PFSK-1 (cell line): ENCODE data around the gene ANKMY1.

ENCODE experiments used
- FOXP2 ChIP-seq: optimal IDR thresholded peaks from 2 replicates; pipeline ENCODE3; 2011; ENCODE audit warnings: borderline replicate concordance, control low read depth, inconsistent platforms; ENCODE audit not compliant: insufficient read depth; ENCODE audit errors: extremely low read length, extremely low read depth
- POLR2AphosphoS5 ChIP-seq: IDR thresholded peaks from 2 replicates; pipeline ENCODE4 v1.6.1; 2012; ENCODE audit warnings: low read depth, mild to moderate bottlenecking, control low read depth, low read length, moderate library complexity
- REST ChIP-seq, 2 experiments: IDR thresholded peaks; 2 replicates each; pipeline versions ENCODE4 v1.6.1 to v1.8.0; 2011 to 2012; ENCODE audit warnings: low read depth in 2 of 2, low read length in 2 of 2, control low read depth in 1 of 2, inconsistent platforms in 1 of 2, mild to moderate bottlenecking in 1 of 2, moderate library complexity in 1 of 2; ENCODE audit not compliant: insufficient read depth in 1 of 2
- SIN3A ChIP-seq: IDR thresholded peaks from 2 replicates; pipeline ENCODE4 v1.6.1; 2012; ENCODE audit warnings: mild to moderate bottlenecking, low read length, moderate library complexity, borderline replicate concordance; ENCODE audit not compliant: insufficient read depth
- TAF1 ChIP-seq: IDR thresholded peaks from 2 replicates; pipeline ENCODE4 v1.6.1; 2012; ENCODE audit warnings: low read length, control low read depth, borderline replicate concordance; ENCODE audit not compliant: insufficient read depth

Gene ANKMY1

DNA sequence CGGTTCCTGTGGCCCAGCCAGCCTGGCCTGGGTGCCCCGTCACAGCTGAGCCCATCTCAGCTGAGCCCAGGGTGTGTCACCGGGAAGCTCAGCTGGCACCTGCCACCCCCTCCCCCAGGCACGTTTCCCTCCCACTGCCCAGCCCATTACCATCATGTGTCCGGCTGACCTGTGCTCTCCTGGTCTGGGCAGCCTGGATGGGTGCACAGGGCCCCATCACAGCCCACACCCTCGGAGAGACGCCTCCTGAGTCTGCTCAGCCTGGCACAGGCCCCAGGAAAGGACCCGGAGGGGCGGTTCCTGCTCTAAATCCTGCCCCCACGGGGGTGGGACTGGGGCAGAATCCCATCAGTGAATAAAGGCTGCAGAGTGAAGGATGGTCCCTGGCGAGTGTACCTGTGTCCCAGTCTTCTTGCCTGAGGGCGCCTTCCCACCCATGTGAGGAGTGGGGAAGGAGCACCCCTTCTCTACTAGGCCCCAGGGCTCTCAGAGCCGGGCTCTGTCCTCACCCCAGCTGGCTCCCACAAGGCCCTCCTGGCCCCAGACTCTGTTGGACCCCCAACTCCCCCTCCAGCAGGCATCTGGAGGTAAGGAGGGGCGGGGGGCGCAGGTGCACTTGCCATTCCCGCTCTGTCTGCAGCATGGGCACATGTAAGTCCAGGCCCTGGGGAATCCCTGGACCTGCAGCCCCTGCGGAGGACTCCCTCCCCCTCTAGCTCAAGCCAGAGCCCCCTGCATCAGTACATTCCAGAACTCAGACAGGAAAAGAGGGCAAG, 101.2 kb downstream of the ANKMY1 start:
- no peak for TF ChIP-seq TAF1
- TF ChIP-seq POLR2AphosphoS5, result no peak
- TF ChIP-seq SIN3A, result no peak

DNA sequence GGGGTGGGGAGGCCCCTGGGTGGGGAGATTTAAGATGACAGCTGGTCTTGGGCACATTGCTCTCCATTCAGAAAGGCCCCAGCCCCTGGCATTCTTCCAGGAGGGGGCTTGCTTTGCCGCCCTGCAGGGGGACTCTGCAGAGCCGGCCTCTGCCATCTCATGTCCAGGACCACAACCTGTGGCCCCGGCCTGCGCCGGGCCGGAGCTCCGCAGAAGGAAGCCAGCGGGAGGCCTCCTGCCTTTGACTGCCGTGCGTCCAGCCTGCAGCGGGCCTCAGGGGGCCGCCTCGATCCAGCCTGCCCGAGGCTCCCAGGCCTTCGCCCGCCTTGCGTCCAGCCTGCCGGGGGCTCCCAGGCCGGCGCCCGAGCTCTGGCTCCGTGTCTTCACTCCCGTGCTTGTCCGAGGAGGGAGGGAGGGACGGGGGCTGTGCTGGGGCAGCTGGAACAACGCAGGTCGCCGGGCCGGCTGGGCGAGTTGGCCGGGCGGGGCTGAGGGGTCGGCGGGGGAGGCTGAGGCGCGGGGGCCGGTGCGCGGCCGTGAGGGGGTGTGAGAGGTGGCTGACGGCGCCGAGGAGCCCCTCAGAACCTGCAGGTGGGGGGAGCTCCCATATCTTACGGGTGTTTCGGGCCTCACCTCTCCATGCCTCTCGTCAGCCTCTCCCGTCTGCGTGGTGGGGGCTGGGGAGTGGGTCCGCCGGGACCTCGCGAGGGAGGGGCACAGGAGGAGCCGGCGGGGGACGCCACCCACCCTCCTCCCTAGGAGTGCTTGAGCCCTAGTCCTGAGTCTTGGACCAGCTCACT, 101.9 kb downstream of the ANKMY1 start:
- TF ChIP-seq FOXP2 (no peak), TAF1 (no peak), SIN3A (no peak), REST (IDR thresholded peaks at IDR 0.05; ENCODE audit: insufficient read depth in 1 of 2, low read depth in 2 of 2, low read length in 2 of 2) (no peak), POLR2AphosphoS5 (no peak)

DNA sequence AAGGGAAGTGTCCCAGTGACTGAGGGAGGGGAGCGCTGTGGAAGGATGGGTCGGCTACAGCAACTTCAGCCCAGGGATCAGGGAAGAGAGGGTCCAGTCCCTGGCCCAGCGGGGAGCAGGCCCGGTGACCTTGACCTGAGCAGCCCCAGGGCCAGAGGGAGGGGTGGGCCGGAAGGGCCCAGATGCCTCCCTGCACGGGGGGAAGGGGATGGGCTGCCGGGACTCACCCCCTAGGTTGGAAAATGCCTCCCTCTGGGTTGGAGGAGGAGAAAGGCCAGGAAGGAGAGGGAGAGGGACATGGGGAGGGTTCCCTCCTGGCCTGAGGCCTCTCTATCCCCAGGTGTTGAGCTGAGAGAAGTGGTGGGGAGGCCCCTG, 102.5 kb downstream of the ANKMY1 start:
- TF ChIP-seq POLR2AphosphoS5 (no peak), FOXP2 (no peak), TAF1 (no peak), SIN3A (no peak), REST (IDR thresholded peaks at IDR 0.05; ENCODE audit: insufficient read depth in 1 of 2, low read depth in 2 of 2, low read length in 2 of 2) (no peak)

GRCh38 chr2:240454106-240454901, 103.5 kb downstream of the ANKMY1 start:
- TF ChIP-seq REST (IDR thresholded peaks at IDR 0.05; ENCODE audit: insufficient read depth in 1 of 2, low read depth in 2 of 2, low read length in 2 of 2) (no peak), SIN3A (no peak), TAF1 (no peak), POLR2AphosphoS5 (no peak), FOXP2 (no peak)

GRCh38 chr2:240453461-240454105, 104.2 kb downstream of the ANKMY1 start:
- TF ChIP-seq TAF1 (no peak), SIN3A (no peak)
